IMR-90 (cell line): ENCODE measurements around the gene HIF1AN. TPM values are rescaled to one million over a fixed set of nuclear protein-coding genes. Genes with fewer than 3 reads are reported as not detected.

Experiments used
- ATAC-seq: fragments of 200-7000 bp; cut with Tn5 transposase; 2 replicates; pipeline ENCODE4 v1.9.1; 2020; ENCODE audit warnings: low read depth, mild to moderate bottlenecking, moderate library complexity
- BruUV-seq: library from RNA; stranded (reverse); fragments of 400-500 nt; replicated peaks from 2 replicates; lab custom pipeline; 2021; lab: Mats Ljungman, UMichigan
- CTCF ChIA-PET: fragments of 300-600 bp; formaldehyde crosslinking; extraction: SDS; loops from one replicate; lab custom pipeline; 2021; ENCODE audit warnings: antibody characterized with exemption; lab: Yijun Ruan, JAX
- POLR2A ChIA-PET: fragments of 300-600 bp; sonication (Branson Sonifier 250); formaldehyde crosslinking; loops from one replicate; lab custom pipeline; 2022; ENCODE audit warnings: antibody characterized with exemption; ENCODE audit not compliant: unreplicated experiment; lab: Charles Lee
- DNase-seq: peaks from one replicate; pipeline ENCODE4 v3.0.0; 2013
- H2AFZ ChIP-seq: replicated peaks from 2 replicates; pipeline ENCODE3; 2013; ENCODE audit warnings: low read length, mild to moderate bottlenecking; ENCODE audit not compliant: poor library complexity
- H2AK5ac ChIP-seq: 2 replicates; pipeline ENCODE4 v1.6.1; 2013; ENCODE audit warnings: low read depth, low read length, inconsistent platforms
- H2AK9ac ChIP-seq: replicated peaks from 2 replicates; pipeline ENCODE3; 2013; ENCODE audit warnings: mild to moderate bottlenecking, low read depth, low read length, moderate library complexity; ENCODE audit not compliant: poor library complexity
- H2BK120ac ChIP-seq: 2 replicates; pipeline ENCODE4 v1.6.1; 2013; ENCODE audit warnings: low read depth, low read length, inconsistent platforms
- H2BK15ac ChIP-seq: 3 replicates; pipeline ENCODE4 v1.6.1; 2013; ENCODE audit warnings: low read depth, low read length, inconsistent platforms
- H2BK20ac ChIP-seq: 2 replicates; pipeline ENCODE4 v1.6.1; 2013; ENCODE audit warnings: low read depth, mild to moderate bottlenecking, inconsistent platforms, low read length, moderate library complexity
- H2BK5ac ChIP-seq: 2 replicates; pipeline ENCODE4 v1.6.1; 2013; ENCODE audit warnings: mild to moderate bottlenecking, low read depth, low read length, inconsistent platforms; ENCODE audit not compliant: poor library complexity, severe bottlenecking
- H3K14ac ChIP-seq: replicated peaks from 2 replicates; pipeline ENCODE4 v1.6.1; 2013; ENCODE audit warnings: low read depth, low read length, inconsistent platforms
- H3K18ac ChIP-seq: 2 replicates; pipeline ENCODE4 v1.6.1; 2013; ENCODE audit warnings: low read depth, low read length, control low read depth
- H3K23ac ChIP-seq: 2 replicates; pipeline ENCODE4 v1.6.1; 2013; ENCODE audit warnings: low read depth, low read length, inconsistent platforms
- H3K27ac ChIP-seq: 2 replicates; pipeline ENCODE4 v1.5.1; 2013; ENCODE audit warnings: mild to moderate bottlenecking, control low read depth, low read length; ENCODE audit not compliant: insufficient read depth
- H3K27me3 ChIP-seq: 2 replicates; pipeline ENCODE4 v1.6.1; 2013; ENCODE audit warnings: low read length; ENCODE audit not compliant: control insufficient read depth, insufficient read depth
- H3K36me3 ChIP-seq: 2 replicates; pipeline ENCODE4 v1.6.1; 2013; ENCODE audit warnings: low read length, mixed read lengths; ENCODE audit not compliant: control insufficient read depth, insufficient read depth
- H3K4ac ChIP-seq: 2 replicates; pipeline ENCODE4 v1.6.1; 2013; ENCODE audit warnings: low read depth, low read length, inconsistent platforms
- H3K4me1 ChIP-seq: 2 replicates; pipeline ENCODE4 v1.6.1; 2013; ENCODE audit warnings: low read length, mixed read lengths; ENCODE audit not compliant: control insufficient read depth, insufficient read depth
- H3K4me2 ChIP-seq: 2 replicates; pipeline ENCODE4 v1.6.1; 2013; ENCODE audit warnings: low read depth, mild to moderate bottlenecking, control low read depth, low read length, moderate library complexity
- H3K4me3 ChIP-seq: 2 replicates; pipeline ENCODE4 v1.5.1; 2013; ENCODE audit warnings: low read depth, mild to moderate bottlenecking, control low read depth, low read length, moderate library complexity; ENCODE audit not compliant: insufficient read depth
- H3K56ac ChIP-seq: 2 replicates; pipeline ENCODE4 v1.6.1; 2013; ENCODE audit warnings: low read length, inconsistent platforms; ENCODE audit not compliant: insufficient read depth; ENCODE audit errors: extremely low read depth
- H3K79me1 ChIP-seq, 2 experiments: 2 replicates each; pipeline ENCODE4 v1.6.1; 2013; ENCODE audit warnings: low read length in 2 of 2, inconsistent platforms in 1 of 2, low read depth in 1 of 2
- H3K9ac ChIP-seq: 2 replicates; pipeline ENCODE4 v1.6.1; 2013; ENCODE audit warnings: low read depth, low read length, control low read depth
- H3K9me1 ChIP-seq: 2 replicates; pipeline ENCODE4 v1.6.1; 2013; ENCODE audit warnings: low read length, inconsistent platforms; ENCODE audit not compliant: insufficient read depth
- H3K9me3 ChIP-seq: 2 replicates; pipeline ENCODE4 v1.6.1; 2013; ENCODE audit warnings: low read length; ENCODE audit not compliant: control insufficient read depth, insufficient read depth
- H4K20me1 ChIP-seq: 2 replicates; pipeline ENCODE4 v1.6.1; 2013; ENCODE audit warnings: low read length, inconsistent platforms; ENCODE audit not compliant: insufficient read depth
- H4K5ac ChIP-seq: 2 replicates; pipeline ENCODE4 v1.6.1; 2013; ENCODE audit warnings: mild to moderate bottlenecking, low read depth, low read length, control low read depth
- H4K8ac ChIP-seq, 2 experiments: 2 replicates each; pipeline ENCODE4 v1.6.1; 2013; ENCODE audit warnings: low read depth in 2 of 2, low read length in 2 of 2, control low read depth in 1 of 2, inconsistent platforms in 1 of 2
- H4K91ac ChIP-seq: 2 replicates; pipeline ENCODE4 v1.6.1; 2013; ENCODE audit warnings: low read depth, low read length, inconsistent platforms; ENCODE audit not compliant: insufficient read depth
- BHLHE40 ChIP-seq: fragments of 150-350 bp; IDR thresholded peaks from 2 replicates; pipeline ENCODE4 v1.6.1; 2016; ENCODE audit warnings: mild to moderate bottlenecking, low read depth, low read length
- CEBPB ChIP-seq: IDR thresholded peaks from 2 replicates; pipeline ENCODE4 v1.6.1; 2012; ENCODE audit warnings: low read depth, low read length, improper control_type of control experiment
- CHD1 ChIP-seq: IDR thresholded peaks from 2 replicates; pipeline ENCODE4 v1.6.1; 2012; ENCODE audit warnings: low read depth, low read length, improper control_type of control experiment
- CTCF ChIP-seq: conservative IDR thresholded peaks from 2 replicates; pipeline ENCODE4 v1.5.1; 2012; ENCODE audit warnings: mild to moderate bottlenecking, low read depth, low read length, improper control_type of control experiment
- ELK1 ChIP-seq: fragments of 150-350 bp; IDR thresholded peaks from 2 replicates; pipeline ENCODE4 v1.6.1; 2016; ENCODE audit warnings: low read depth, mild to moderate bottlenecking, low read length, moderate library complexity, borderline replicate concordance
- FOS ChIP-seq: fragments of 150-350 bp; IDR thresholded peaks from 2 replicates; pipeline ENCODE4 v1.6.1; 2016; ENCODE audit warnings: low read depth, low read length
- MAFK ChIP-seq: IDR thresholded peaks from 2 replicates; pipeline ENCODE4 v1.6.1; 2012; ENCODE audit warnings: low read depth, low read length, improper control_type of control experiment
- MAZ ChIP-seq: IDR thresholded peaks from 2 replicates; pipeline ENCODE4 v1.6.1; 2012; ENCODE audit warnings: low read depth, mild to moderate bottlenecking, low read length, improper control_type of control experiment, moderate library complexity, borderline replicate concordance
- MXI1 ChIP-seq: IDR thresholded peaks from 2 replicates; pipeline ENCODE4 v1.6.1; 2012; ENCODE audit warnings: low read depth, mild to moderate bottlenecking, low read length, moderate library complexity, borderline replicate concordance
- NFE2L2 ChIP-seq: fragments of 150-350 bp; IDR thresholded peaks from 2 replicates; pipeline ENCODE4 v1.6.1; 2016; ENCODE audit warnings: low read depth, mild to moderate bottlenecking, low read length
- POLR2A ChIP-seq: IDR thresholded peaks from 2 replicates; pipeline ENCODE4 v1.6.1; 2012; ENCODE audit warnings: mild to moderate bottlenecking, low read depth, low read length
- RCOR1 ChIP-seq: IDR thresholded peaks from 2 replicates; pipeline ENCODE4 v1.6.1; 2012; ENCODE audit warnings: mild to moderate bottlenecking, low read length, improper control_type of control experiment; ENCODE audit not compliant: insufficient replicate concordance
- RFX5 ChIP-seq: IDR thresholded peaks from 2 replicates; pipeline ENCODE4 v1.8.0; 2012; ENCODE audit warnings: low read depth, mild to moderate bottlenecking, low read length, moderate library complexity
- SMC3 ChIP-seq: fragments of 150-350 bp; IDR thresholded peaks from 2 replicates; pipeline ENCODE4 v1.6.1; 2016; ENCODE audit warnings: low read depth, mild to moderate bottlenecking, antibody characterized with exemption, low read length, moderate library complexity
- USF2 ChIP-seq: fragments of 150-350 bp; IDR thresholded peaks from 2 replicates; pipeline ENCODE4 v1.6.1; 2017; ENCODE audit warnings: mild to moderate bottlenecking, antibody characterized with exemption, low read length, low read depth
- WGBS, 2 experiments: methylation state at CpG; one replicate each; pipeline versions ENCODE4 v1.1.5 to v1.1.7; 2013; ENCODE audit warnings: missing lambda C conversion rate in 2 of 2; ENCODE audit not compliant: insufficient read length in 1 of 2; ENCODE audit errors: extremely low coverage in 2 of 2; 5-methylcytosine and 5-hydroxymethylcytosine counted together
- dilution Hi-C: fragments of 300-500 bp; cut with HindIII; formaldehyde crosslinking; loops from one replicate; pipeline ENCODE4 v1.14.3; 2018; ENCODE audit warnings: low sequenced_read_pairs; ENCODE audit not compliant: unreplicated experiment
- in situ Hi-C: fragments of 300-500 bp; cut with MboI; formaldehyde crosslinking; loops from 3 replicates; pipeline ENCODE4 v1.14.3; 2019; ENCODE audit warnings: low sequenced_read_pairs, inconsistent platforms, mixed read lengths
- intact Hi-C: fragments of 100-400 bp; cut with micrococcal nuclease; formaldehyde crosslinking; loops from 2 replicates; pipeline ENCODE4 v1.10.0; 2022
- polyA plus RNA-seq, 3 experiments: library from polyadenylated mRNA; depleted of rRNA; stranded (reverse); fragments of >200 nt; gene quantifications; 2 replicates each; pipeline ENCODE4 v1.2.3, GENCODE V29; 2012; ENCODE audit warnings: low replicate concordance in 1 of 3
- total RNA-seq: library from RNA; depleted of rRNA; stranded (reverse); fragments of >200 nt; gene quantifications from 2 replicates; pipeline ENCODE4 v1.2.3, GENCODE V29; 2012

Gene HIF1AN
- total and polyA plus RNA-seq, 2 of the 4 experiments (the other 2 are of a cell fraction), result 10.2 to 10.3 TPM

- Histone ChIP-seq H3K18ac (no peak overlapping the region), H3K4me1 (peaks cover 1% of the 10 kb centered on the region; the same call in 1 of the 2 replicates), H2BK120ac (no peak overlapping the region), H2AFZ (no peak overlapping the region), H2AK9ac (no peak overlapping the region), H3K9me1 (peaks cover 5% of the 10 kb centered on the region; the same call in 1 of the 2 replicates), H2BK20ac (no peak overlapping the region), H2AK5ac (no peak overlapping the region), H2BK5ac (no peak overlapping the region), H4K20me1 (no peaks in the 10 kb centered on the region), H3K9me3 (no peaks in the 10 kb centered on the region), H2BK15ac (no peak overlapping the region), H4K5ac (no peak overlapping the region), H3K23ac (no peak overlapping the region), H3K4me2 (no peak overlapping the region), H3K79me1 (no peaks in the 10 kb centered on the region), H4K91ac (no peak overlapping the region), H3K36me3 (peaks cover 14% of the 10 kb centered on the region), H3K9ac (no peak overlapping the region), H3K27me3 (no peaks in the 10 kb centered on the region), H3K27ac (no peak overlapping the region), H3K14ac (no peak overlapping the region), H3K4me3 (no peak overlapping the region), H3K4ac (no peak overlapping the region), H4K8ac (no peak overlapping the region), H3K56ac (no peak overlapping the region)
- intact Hi-C loops (loop anchor here (10.0 kb wide), 1 partner anchor 198 kb away; no protein-coding TSS in a partner anchor), in situ Hi-C loops (no loop called here), dilution Hi-C loops (no loop called here)
- no TSS peak for BruUV-seq
- POLR2A ChIA-PET, result no interaction called here
- TF ChIP-seq RCOR1 (no peak), POLR2A (no peak), RFX5 (no peak), ELK1 (no peak), FOS (no peak), USF2 (no peak), BHLHE40 (no peak), MAFK (no peak), NFE2L2 (no peak), MAZ (no peak), MXI1 (no peak), CEBPB (no peak), CTCF (no peak), SMC3 (no peak), CHD1 (no peak)
- CTCF ChIA-PET, result no interaction called here
- WGBS, 2 experiments, result no CpG with 5 or more reads among the region's 1 CpG
- ATAC-seq (no peak), DNase-seq (no peak)
Measured at GRCh38 chr10:100502926-100503494, 32.7 kb upstream of the HIF1AN start.
